ENCODE results near the gene SLC40A1.

SLC40A1 gene

DNA sequence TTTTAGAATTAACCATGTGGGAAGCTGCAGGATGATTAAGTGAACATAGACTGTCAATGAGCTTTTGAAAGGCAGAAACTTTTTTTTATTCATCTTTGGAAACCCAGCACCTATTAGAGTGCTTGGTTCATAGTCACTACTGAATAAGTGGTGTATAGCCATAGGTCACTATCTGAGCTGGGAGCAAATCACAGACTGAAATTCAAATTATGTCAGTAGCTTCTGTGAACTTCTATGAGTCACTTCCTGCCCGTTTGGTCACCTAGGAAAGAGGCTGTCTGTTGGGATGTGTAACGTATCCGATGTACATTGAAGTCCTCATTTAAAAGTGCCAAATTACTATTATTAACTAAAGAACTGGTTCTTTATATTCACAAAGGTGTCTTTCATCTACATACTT lies 20.5 kb upstream of the SLC40A1 start:
- DNase-seq (ENCODE audit: low read depth, low spot score) = no peak

GRCh38 chr2:189599245-189599644 lies 18.7 kb upstream of the SLC40A1 start:
- no peak for DNase-seq (ENCODE audit: low read depth, low spot score)

DNA sequence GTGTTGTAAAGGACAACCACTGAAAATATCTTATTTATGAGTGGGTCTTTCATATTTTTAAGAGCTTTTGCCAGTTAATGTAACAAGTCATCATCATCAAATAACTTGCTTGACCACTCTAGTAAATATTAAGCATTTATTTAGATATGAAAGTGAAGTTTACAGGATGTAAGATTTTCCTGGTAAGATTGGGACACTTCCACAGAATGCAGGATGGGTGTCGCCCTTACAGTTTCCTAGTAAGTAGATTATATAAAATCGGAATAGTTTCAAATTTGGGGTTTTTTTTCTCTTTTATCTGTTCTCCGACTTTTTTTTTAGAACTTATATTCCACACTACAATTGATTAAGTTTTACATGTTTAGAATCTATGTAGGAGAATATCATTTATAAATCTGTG lies 14.8 kb upstream of the SLC40A1 start:
- DNase-seq (ENCODE audit: low read depth, low spot score) = no peak

DNA sequence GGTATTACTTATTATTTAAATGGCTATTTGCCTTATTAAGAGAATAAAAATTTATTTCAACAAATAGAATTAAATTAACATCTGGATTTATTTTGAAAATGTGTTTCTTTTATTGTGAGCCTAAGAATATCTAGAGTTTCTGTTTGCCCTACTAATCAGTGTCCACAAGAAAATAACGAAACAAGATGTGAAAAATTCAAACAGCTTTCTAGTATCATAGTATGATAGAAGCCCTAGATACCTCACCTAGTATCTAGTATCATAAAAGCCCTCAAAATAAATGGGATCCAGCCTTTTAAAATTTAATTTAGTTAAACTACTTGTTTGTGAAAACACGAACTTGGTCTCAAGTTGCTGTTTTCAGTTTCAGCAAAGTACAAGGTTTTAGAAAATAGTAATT lies 13.7 kb upstream of the SLC40A1 start:
- DNase-seq (ENCODE audit: low read depth, low spot score) = no peak

DNA sequence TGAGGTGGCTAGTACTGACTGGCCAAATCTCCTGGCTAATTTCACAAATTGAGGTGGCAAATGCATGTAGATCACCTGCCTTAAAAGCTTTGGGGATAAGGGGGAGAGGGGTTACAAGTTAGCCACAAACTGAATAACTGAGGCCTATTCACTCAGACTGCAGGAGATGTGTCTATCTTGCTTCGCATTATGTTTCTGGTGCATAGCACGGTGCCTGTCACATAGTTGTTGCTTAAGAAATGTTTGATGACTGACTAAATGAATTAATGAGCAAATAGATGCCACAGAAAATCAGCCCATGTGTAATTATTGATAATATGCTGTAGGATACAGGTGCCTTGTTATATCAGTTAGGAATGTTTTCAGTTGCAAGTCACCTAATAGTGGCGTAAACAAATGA lies 12.5 kb upstream of the SLC40A1 start:
- no peak for DNase-seq (ENCODE audit: low read depth, low spot score)

GRCh38 chr2:189592353-189592984 lies 11.9 kb upstream of the SLC40A1 start:
- no peak for DNase-seq (ENCODE audit: low read depth, low spot score)

GRCh38 chr2:189587780-189588179 lies 7.2 kb upstream of the SLC40A1 start:
- DNase-seq (ENCODE audit: low read depth, low spot score) = no peak

GRCh38 chr2:189585226-189585756 lies 4.7 kb upstream of the SLC40A1 start:
- DNase-seq (ENCODE audit: low read depth, low spot score) = no peak

- no peak for DNase-seq (ENCODE audit: low read depth, low spot score)
These were observed 4.1 kb upstream of the SLC40A1 start for GRCh38 chr2:189584686-189585085.

GRCh38 chr2:189583227-189584198 lies 2.9 kb upstream of the SLC40A1 start:
- no peak for DNase-seq (ENCODE audit: low read depth, low spot score)

DNA sequence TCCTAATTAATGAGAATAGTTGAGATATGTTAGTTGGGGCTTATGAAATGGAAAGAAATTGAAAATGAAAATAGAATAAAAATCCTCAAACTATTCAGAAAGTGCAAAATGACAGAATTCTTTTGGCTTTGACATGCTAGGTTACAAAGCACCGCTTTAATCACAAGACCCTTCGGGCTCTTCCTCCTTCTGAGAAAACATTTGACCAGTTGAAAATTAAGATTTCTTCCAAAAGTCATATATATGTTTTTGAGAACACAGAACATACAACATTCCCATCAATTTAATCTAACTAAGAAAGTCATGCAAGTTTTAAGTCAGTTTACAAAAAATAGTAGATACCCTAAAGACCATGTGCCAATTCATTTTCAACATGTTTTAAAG lies 2.2 kb upstream of the SLC40A1 start:
- no peak for DNase-seq (ENCODE audit: low read depth, low spot score)

DNA sequence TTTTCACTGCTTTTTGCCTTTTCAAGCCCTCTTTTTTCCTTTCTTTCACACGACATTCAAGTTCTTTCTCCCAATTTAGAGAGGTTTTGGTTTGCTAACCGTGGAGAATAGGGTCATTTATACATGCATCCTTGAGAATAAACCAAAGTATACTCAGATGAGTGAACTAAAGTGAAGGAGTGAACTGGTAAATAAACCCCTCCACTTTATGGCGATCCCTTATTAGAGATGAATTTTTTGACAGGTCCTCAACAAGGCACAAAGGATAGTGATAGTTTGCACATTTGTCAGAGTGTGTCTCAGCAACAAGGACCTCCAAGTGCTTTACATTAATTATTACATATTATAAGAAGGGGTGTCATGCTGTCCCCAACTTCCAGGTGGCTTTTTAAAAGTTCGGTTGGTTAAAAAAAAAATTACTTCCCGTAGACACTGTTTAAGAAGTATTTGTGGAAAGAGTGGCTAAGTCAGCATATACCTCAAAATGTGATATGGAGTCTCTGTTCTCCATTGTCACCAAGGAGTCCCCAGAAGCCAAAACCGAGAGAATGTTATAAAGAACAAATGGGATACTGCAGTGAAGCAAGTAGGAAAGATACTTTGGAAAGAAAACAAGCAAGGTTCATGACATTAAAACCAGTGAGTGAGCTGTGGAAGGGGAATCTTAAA lies 1.7 kb upstream of the SLC40A1 start:
- no peak for DNase-seq (ENCODE audit: low read depth, low spot score)

DNA sequence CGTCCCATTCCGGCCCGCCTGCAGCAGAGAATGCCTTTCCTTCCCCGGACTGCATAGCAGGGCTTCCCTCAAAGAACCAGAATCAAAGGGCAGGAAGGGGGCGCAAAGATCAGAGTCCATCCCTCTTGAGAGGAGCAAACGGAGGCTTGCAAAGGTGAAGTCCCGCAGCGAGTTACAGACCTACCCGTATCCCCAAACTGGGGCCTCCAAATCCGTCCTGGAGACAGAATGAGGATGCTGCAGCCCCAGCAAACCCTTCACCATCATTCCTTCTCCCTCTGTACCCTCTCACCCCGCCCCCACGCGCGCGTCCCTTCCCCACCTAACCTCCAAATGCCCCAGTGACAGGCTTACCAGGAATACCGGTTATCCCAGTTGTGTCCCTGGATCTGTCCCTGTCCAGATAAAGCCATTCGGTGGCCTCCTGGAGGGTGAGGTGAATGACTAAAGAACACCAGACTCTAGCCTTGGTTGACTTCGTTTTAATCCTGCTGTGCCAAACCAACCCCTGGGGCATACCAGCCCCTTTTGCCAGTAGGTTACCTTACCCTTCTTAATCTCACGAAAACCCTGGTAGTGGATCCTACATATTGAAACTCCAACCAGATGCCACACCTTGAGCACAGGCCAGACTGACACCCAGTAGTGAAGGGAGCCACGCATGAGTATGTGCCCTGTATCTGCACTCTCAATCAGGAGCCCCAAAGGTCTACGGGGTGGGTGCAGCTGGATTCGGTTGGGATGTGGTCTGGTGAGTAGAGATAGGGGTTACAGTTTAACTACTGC lies 961 bp upstream of the SLC40A1 start:
- no peak for DNase-seq (ENCODE audit: low read depth, low spot score)

GRCh38 chr2:189580241-189580651 lies 340 bp downstream of the SLC40A1 start:
- DNase-seq (ENCODE audit: low read depth, low spot score) = no peak

DNA sequence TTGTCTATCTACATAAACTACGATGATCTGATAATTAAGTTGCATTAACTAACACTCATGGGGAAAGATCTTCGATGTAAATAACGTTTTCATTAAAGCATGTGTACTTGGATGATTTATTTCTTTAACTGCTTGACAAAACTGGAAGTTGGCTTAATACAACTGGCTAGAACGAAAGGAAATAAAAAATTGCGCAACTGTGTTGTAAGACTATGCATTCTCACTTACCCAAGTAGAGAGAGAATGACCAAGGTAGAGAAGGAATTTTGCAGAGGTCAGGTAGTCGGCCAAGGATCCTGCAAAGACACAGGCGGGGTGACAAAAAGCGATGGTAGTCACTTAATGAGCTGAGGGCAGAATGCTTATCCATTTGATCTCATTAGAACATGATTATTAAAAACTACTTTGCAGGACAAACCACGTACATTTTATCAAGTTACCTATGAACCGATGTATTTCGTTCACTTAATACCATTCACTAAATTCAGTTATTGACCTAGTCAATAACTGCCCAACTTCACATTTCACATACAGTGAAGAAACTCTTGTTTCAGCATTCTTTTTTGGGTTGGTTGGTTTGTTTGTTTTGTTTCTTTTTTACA lies 900 bp downstream of the SLC40A1 start:
- no peak for DNase-seq (ENCODE audit: low read depth, low spot score)

- no peak for DNase-seq (ENCODE audit: low read depth, low spot score)
These were observed 2.2 kb downstream of the SLC40A1 start for GRCh38 chr2:189578272-189578950.

DNA sequence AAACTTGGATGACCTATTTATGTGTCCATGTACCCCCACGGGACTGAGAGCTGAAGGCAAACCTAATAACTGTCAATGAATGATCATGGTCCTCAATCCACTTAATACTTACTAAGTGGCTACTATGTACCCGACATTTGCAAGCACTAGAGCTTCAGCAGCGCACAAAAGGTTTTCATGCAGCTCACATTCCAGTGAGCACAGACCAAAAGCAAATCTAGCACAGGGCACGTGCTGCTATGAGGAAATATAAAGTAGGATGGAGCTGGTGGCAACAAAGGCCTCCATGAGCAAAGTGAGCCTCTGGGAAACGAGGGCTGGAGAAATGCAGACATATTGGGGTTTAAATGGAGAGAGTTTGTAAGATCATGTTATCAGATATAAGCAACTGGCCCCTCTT lies 3.5 kb downstream of the SLC40A1 start:
- no peak for DNase-seq (ENCODE audit: low read depth, low spot score)

GRCh38 chr2:189576396-189576795 lies 4.2 kb downstream of the SLC40A1 start:
- no peak for DNase-seq (ENCODE audit: low read depth, low spot score)

DNA sequence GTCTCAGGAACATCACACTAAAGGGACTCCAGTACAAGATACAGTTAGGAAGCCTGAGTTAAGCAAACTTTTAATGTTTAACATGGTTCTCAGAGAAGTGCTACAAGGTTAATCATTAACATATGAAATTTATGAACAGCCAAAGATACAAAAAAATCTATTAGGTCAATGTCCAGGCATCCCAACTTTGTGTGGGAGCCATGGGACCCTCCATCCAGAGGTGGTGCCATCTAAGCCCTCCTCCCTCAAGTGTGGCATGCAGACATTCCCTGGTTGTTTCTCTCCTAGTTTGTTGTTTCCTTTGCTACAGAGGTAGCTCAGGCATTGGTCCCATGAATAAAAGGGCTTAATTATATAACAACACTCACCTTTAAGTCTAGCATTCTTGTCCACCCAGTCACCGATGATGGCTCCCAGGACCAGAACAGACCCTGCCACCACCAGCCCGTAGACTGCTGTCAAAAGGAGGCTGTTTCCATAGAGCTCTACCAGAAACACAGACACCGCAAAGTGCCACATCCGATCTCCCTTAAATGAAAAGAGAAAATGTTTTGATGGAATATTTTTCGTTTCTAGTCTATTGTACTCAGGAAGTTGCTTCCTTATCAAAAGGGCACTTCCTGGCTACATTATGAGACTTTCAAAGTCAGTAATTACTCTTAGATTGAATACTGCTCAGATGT lies 5.7 kb downstream of the SLC40A1 start:
- DNase-seq (ENCODE audit: low read depth, low spot score) = no peak

DNA sequence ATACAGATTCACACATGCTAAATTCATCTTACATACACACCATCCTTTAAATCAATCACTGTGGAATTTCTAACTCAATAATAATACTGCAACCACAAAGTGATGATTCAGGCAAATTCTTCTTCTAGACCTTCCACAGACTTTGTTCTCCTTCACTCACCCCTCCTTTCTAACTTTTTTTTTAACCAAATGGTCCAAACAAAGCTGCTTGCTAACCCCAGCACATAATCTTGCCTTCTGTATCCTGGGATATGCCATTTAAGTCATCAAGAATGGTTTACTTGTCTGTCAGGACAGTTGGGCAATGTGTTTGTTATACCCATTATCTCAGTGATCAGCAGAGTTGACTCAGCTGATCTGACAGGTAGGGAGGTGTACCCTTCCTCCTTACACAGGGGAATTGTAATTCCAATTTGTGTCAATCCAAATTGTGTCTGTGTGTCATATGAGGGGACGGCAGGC lies 10.0 kb downstream of the SLC40A1 start:
- no peak for DNase-seq (ENCODE audit: low read depth, low spot score)
